Omental fat pad (tissue), 4 donors: ENCODE measurements around the gene KDM5A. TPM values are rescaled to one million over a fixed set of nuclear protein-coding genes. Genes with fewer than 3 reads are reported as not detected.
"Not testable (repeated sequence)": the region's sequence is repeated elsewhere in the genome, so short reads cannot be mapped to it uniquely, and the experiment has no call there.

Source experiments
- ATAC-seq: fragments of 150-250 bp; one replicate; pipeline ENCODE4 v1.9.1; 2016; ENCODE audit warnings: mild to moderate bottlenecking, moderate library complexity; ENCODE audit not compliant: low FRiP score
- DNase-seq: peaks from one replicate; pipeline ENCODE4 v3.0.0-alpha.2; 2019; ENCODE audit warnings: low spot score
- CTCF ChIP-seq, 3 donors: fragments of 450-650 bp; IDR thresholded peaks; one replicate each; pipeline ENCODE4 v1.5.1; 2016 to 2017; ENCODE audit warnings: antibody characterized with exemption in 3 of 3, mild to moderate bottlenecking in 3 of 3, moderate library complexity in 2 of 3
- total RNA-seq, 4 donors: library from RNA; depleted of rRNA; stranded (reverse); fragments of >200 nt; gene quantifications; one replicate each; pipeline ENCODE4 v1.1.0, GENCODE V29; 2016

Gene KDM5A
- total RNA-seq, 4 donors from 2014 or later, result 48.0 to 86.2 (median 49.9) TPM

- DNase-seq, result no peak
- ATAC-seq, result peak; percentile 54
- no peak for TF ChIP-seq CTCF (IDR thresholded peaks at IDR 0.05)
Observed at GRCh38 chr12:238736-239398, 150.3 kb downstream of the KDM5A start.

- ATAC-seq (no peak), DNase-seq (no peak)
- no peak for TF ChIP-seq CTCF (IDR thresholded peaks at IDR 0.05)
Observed at GRCh38 chr12:238116-238515, 151.0 kb downstream of the KDM5A start.

DNA sequence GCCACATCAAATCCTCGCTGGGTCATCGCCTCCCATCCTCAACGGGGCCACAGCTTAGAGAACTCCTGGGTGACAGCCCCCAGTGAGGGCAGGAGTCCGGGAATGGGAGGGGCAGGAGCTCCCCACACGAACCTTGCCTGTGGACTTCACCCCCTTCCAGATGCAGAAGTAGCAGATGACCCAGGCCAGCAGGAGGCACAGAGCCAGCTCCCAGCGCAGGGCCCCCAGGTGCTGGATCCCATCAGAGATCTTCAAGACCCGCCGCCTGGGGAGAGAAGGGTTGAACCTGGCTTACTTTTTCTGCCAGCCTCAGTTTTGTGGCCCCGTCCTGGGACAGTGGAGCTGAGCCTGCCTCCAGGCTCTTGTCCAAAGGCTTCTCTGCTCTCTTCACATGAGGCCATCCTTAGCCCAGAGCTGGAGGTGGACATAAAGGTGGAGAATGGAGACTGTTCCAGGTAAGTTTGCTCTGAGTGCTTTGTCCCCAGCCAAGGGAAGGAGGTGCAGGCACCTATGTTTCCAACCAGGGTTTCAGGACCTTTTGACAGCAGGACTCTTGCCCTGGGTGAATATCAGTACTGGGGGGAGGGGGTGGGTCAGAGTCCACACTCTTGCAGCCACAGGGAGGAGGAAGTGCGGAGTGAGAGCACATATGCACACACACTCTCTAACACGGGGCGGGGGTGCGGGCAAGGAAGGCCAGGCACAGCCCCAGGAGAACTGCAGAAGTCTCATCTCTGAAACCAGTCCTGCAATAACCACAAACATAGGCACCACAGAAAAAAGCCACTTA is 151.9 kb downstream of the KDM5A start:
- DNase-seq (no peak), ATAC-seq (no peak)
- TF ChIP-seq CTCF (IDR thresholded peaks at IDR 0.05), result no peak

- ATAC-seq (no peak), DNase-seq (no peak)
- no peak for TF ChIP-seq CTCF (IDR thresholded peaks at IDR 0.05)
Observed at GRCh38 chr12:236445-236844, 152.7 kb downstream of the KDM5A start.

DNA sequence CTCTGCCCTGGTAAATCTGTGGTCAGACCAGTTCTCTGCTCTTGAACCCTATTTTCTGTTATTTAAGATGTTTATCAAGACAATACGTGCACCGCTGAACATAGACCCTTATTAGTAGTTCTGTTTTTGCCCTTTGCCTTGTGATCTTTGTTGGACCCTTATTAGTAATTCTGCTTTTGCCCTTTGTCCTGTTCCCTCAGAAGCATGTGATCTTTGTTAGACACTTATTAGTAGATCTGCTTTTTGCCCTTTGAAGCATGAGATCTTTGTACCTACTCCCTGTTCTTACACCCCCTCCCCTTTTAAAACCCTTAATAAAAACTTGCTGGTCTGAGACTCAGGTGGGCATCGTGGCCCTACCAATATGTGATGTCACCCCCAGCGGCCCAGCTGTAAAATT is 153.2 kb downstream of the KDM5A start:
- not testable (repeated sequence) for ATAC-seq, DNase-seq

GRCh38 chr12:234891-235415 is 154.2 kb downstream of the KDM5A start:
- DNase-seq (no peak), ATAC-seq (no peak)
- no peak for TF ChIP-seq CTCF (IDR thresholded peaks at IDR 0.05)

GRCh38 chr12:234019-234418 is 155.1 kb downstream of the KDM5A start:
- no peak for TF ChIP-seq CTCF (IDR thresholded peaks at IDR 0.05)
- DNase-seq (no peak), ATAC-seq (no peak)
